GM19452 (cell line): Measurements from ENCODE around the gene COL1A2.

Experiments
- ATAC-seq: cut with Tn5 transposase; IDR thresholded peaks from one replicate; pipeline ENCODE4 v1.9.1; 2021; ENCODE audit not compliant: unreplicated experiment

Gene COL1A2

DNA sequence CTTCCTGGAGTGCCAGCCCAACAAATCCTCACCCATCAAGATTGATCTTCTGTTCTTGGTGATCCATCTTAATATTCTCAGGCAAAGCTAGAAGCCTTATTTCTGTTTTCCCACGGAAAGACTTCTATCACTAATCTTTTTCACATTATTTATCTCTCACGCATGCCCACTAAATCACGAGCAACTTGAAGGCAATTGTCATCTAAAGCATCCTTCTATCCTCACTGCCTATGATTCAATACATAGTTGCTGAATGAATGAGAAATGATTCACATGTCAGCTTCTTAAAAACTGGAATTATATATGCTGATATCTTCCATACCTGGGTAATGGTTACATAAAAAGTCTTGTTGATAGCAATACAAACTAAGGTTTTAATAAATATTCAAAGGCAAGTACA, 12.6 kb upstream of the COL1A2 start:
- no peak for ATAC-seq

DNA sequence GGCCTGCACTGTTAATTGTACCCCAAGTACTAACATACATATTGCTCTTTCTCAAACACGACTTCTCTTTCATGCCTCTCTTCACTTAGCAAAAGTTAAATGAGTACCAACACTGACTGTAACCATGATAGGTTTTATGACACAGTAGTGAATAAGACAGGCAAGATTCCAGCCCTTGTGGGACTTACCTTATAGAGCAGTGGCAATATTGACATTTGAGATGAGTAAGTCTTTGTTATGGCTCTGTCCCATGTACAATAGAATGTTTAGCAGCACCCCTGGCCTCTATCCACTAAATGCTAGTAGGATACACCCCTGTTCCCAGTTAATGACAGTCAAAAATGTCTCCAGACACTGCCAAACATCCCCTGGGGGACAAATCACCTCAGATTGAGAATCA, 11.9 kb upstream of the COL1A2 start:
- no peak for ATAC-seq

DNA sequence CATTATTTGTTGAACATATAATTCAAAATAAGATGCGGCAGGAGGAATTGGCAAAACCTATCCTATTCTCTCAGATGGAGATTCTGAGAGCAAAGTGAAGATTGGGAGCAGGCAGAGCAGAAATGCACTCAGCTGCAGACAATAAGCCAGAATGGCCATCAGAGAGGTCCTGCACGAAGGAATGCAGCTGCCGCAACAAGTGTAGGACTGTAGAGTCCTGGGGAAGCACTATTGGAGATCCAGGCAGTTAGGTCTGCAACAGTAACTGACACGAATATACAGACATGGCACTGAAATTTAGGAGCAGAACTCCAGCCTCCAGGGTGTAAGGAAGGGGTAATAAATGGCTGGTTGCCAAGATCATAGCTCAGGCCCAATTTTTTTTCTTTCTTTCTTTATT, 10.4 kb upstream of the COL1A2 start:
- ATAC-seq: no peak

DNA sequence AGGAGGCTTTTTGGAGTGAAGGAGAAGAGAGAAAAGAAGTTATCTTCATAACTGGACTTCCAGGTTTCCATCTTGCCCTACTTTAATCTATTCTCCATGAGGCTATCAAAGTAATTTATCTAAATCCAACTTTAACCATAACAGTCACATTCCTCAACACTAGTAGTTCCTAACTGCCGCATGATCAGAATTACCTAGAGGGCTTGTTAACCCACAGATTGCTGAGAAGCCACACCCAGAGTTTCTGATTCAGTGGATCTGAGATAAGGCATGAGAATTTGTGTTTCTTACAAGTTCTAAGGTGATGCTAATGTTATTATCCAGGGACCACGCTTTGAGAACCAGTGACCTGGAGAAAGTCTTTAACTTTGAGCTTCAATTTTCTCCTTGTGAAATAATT, 8.3 kb upstream of the COL1A2 start:
- ATAC-seq: no peak

DNA sequence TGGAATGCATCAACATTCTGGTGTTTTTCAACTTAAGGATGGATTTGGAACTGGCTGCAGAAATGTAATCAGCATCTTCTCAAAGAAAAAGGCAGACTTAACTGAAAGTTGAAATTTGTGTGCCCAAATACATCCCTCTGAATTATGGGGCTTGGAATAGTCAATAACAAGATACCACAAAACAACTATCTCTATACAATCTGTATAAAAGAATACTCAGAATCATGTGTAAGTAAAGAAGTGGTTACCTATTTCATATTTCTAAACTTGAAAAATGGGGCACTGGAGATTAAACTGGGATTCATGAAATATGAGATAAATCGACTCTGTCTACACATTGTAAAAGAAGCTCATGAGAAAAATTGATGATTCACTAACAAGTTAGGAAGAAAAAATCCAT, 6.2 kb upstream of the COL1A2 start:
- no peak for ATAC-seq

DNA sequence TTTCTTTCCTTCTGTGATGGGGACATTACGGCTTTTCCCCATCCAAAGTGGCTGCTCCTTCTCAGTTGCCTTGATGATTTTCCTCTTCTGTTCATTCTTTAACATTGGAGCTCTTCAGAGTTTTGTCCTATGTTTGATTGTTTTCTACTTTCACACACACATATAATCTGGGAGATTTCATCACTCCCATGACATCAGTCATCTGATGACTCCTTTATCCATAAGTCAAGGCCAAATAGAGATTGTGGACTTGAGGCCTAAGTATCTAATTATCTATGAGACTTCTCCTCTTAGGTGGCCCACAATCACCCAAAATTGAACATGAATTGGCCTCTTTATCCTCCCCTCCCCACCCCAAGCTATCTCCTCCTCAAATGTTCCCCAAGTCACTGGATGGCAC, 5.3 kb upstream of the COL1A2 start:
- no peak for ATAC-seq

DNA sequence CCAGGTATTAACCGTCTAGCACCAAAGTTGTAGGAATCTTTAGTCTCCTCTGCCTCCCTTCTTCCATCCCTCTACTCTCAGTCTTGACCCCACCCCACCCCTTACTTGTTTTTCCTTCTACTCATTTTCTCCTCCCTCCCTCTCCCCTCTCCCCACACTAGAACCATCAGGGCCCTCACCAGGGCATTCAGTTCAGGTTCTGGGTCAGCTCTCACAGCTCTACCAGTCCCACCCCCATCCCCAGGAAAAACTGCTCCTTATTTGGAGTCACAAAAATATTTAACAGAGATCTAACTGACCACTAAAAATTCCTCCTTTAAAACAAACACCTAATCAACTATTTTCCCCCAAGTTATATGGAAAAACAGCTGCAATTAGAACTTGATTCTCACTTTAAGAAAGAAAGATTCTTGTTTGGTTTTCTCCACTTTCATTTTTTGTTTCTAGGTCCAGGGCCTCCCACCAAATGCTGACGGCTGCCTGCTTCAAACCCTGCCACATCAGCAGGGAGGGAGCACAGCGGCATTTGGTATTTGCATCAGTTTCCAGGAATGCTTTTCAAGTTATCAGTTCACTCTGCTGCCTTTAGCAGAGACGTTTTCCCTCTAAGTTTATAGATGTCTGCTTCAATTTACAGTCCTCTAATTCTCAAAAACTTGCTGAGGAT, 2.8 kb upstream of the COL1A2 start:
- no peak for ATAC-seq

DNA sequence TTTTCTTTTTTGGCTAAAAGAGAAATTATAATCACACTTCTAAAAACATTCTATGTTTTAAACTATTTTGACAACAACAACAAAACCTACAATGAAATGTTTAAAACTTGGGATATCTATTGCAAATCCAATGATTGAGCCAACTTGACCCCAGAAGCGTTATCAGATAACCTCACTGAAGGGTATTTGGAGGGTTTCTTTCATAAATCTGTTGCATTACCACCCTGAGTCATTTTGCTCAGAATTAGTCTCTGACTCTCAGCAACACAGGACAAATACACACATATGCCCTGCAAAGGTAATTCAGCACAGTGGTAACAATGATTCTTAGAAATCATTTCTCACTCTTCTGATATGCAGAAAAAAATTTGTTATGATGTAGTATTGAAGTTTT, 2.3 kb upstream of the COL1A2 start:
- no peak for ATAC-seq

DNA sequence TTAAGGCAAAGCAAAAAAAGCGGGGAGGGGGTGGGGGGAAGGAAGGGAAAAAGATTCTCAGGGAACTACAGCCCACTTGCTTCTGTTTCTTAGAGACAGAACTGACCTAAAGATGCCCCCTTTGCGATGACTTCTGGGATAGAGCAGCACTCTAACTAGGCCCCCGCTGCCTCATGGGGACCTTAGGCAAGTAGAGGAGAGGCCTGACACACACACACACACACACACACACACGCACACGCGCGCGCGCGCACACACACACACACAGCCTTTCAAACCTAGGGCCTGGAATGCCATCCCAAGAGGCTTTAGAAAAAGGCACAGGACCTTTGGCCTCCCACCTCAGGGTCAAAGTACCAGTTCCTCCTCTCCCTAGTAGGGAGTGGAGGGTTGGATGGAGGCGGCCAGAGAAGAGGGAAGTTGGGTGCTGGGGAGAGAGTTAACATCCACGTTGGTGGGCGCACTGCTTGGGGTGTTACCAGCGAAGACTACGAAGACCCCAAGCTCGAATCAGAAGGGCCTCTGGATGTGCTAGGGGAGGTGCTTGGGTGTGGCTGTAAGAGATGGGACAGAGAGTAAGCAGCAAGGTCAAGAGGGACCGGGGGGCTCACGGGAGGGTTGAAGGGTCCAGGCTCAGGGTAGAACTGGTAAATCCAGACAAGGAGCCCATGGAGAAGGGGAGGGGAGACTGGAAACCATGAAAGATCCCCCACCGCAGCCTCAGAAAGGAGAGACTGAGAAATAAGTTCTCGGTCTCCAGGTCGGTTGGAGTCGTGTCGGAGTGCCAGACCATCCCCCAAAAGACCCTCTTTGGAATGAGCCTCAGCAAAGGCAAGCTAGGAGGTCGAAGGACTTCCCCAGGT, 1.2 kb upstream of the COL1A2 start:
- ATAC-seq: no peak

DNA sequence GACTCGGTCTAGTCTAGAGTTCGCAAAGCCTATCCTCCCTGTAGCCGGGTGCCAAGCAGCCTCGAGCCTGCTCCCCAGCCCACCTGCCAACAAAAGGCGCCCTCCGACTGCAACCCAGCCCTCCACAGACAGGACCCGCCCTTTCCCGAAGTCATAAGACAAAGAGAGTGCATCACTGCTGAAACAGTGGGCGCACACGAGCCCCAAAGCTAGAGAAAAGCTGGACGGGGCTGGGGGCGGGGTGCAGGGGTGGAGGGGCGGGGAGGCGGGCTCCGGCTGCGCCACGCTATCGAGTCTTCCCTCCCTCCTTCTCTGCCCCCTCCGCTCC, 622 bp upstream of the COL1A2 start:
- ATAC-seq: no peak

DNA sequence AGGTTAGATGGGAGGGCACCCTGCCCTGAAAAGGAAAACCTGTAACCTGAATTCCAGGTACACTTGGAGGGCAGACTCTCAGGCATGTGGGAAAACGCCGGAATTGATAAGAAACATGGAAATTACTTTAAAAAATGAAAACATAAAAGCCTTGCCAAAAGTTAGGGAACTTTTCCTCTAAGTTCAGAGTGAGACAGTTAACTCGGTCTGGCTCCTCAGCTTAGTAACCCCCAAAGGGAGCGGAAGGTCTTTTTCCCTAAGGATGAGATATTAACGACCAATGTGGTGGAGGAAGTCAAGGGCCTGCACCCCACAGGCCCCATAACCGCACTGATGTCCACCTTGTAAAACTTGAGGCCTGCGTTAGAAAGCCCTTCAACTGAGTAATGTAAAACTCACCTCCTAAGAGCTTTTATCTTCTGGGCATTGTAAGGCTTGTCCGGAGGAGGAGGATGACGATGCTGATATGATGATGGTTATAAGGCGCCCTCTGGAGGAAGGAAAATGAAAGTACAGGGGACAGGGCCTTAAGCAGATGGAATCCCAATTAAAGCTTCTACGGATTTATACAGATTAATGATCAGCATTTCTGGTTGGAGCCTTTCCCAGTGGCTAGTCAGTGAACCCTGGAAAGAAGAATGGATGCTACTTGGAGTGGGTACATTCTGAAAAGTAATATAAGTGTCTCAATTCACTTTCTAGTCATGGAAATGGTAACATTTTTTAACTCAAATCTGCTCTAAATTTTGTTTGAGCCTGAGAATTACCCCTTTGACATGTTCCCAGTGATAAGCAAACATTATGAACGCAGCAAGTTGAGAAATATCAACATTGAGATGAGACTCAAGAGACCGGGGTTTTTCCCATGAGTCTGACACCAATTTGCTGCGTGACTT, 694 bp downstream of the COL1A2 start:
- peak; percentile 94 for ATAC-seq

DNA sequence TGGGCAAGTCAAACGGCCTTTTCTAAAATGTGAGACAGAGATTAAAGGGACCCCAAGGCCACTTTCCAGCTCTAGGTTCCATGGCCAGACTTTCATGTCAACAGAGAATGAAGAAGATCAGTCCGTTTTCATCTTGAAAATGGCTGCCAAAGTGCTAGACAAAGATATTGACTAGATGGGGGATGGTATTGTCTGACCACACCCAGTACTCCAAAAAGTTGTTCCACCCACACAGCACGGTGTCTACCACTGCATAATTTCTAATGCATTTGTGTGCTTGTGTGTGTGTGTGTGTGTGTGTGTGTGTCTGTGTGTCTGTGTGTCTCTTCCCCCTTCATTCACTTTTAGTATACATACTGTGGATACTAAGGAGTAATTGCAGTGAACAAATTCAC, 1.3 kb downstream of the COL1A2 start:
- ATAC-seq: no peak

DNA sequence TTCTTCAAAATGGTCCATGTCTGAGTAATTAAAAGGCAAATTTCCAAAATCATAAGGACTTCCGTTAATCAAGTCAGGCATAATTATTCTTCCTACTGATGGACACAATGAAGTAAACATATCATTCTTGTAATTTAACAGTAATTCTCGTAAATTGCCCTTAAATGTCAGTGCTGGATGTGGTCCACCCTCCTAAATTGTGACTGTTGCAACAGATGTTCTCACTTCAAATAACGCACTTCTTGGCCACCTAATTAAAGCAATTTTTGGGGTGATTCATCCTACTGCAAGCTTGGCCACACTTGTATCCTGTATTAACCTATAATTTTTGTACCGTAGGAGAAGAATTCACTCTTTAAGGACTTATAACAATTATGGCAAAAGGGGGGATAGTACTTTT, 1.9 kb downstream of the COL1A2 start:
- no peak for ATAC-seq

DNA sequence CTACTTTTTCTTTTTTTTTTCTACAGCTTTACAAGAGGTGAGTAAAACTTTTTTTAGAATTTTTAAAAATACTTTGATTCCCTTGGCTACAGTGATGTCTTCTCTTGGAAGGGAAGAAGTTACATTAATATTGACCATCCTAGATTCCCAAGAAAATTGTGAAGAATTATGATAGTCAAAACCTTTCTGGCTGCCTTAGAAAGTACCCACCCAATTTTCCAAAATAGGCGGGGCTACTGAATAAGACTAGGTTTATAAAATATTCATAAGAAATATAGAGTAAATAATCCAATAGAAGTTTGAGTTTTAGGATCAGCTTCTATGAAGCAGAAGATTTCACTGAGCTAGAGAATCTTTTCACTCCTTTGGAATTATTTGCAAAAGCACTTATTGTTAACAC, 3.0 kb downstream of the COL1A2 start:
- no peak for ATAC-seq

DNA sequence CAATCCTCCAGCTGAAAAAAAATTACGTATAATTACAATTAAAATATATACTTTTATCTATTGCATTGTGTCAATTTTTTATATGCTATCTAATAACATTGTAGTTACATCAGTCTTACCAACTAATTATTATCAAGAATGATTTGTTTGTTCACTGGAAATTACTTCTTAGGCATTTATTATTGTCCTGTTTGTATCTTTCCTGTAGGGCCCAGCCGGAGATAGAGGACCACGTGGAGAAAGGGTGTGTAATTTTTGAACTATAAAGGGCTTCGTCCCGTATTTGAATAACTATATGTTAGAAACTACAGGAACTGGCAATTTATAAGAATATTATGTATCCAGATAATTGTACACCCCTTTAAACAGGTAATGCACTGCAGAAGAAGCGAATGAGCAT, 4.1 kb downstream of the COL1A2 start:
- no peak for ATAC-seq

DNA sequence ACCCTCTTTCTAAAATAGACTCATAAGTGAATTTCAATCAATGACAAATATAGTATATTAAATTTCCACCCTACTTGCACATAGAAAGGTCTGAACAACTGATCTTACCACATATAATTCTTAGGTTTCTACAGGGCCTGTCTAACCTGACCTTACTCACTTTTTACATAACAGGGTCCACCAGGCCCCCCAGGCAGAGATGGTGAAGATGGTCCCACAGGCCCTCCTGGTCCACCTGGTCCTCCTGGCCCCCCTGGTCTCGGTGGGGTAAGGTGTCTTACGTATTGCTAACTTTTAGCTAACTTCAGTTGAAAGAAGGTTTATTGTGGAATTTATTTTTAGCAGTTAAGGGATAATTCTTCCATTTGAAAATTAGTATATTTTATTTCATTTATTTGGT, 5.3 kb downstream of the COL1A2 start:
- no peak for ATAC-seq

DNA sequence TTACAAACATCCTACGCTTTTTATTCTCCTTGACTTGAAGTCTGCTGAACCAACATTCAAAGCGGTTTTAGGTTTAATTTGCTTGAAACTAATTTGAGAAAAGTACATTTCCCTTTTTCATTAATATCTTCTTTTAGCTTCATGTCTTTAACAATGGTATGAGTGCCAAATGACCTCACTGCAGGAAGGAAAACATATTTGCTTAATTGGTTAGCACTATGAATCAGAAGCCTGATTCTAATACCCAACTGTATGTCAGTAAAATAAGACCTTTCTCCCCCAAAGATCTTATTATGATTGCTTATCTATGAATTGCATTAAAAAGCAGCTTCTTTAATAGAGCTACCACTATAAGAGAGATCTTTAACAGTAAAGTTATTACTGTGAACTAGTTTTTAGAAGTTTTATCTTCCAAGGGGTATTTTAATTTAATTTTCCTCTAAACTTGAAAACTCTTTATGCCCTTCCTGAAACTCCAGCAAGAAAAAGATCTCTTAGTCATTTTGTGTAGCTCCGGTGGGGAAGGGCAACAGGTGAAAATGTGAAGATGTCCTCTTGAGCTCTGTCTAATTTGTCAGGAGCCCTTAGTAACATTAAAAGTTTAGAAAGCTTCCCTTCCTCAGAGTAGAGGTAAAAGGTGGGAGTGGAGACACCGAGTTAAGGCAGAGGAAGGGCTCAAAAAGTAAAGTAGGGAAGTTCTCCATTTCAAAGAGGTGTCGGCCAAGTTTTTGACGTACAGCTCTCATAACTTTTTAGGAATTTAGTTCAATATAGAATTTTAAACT, 6.1 kb downstream of the COL1A2 start:
- ATAC-seq: no peak

DNA sequence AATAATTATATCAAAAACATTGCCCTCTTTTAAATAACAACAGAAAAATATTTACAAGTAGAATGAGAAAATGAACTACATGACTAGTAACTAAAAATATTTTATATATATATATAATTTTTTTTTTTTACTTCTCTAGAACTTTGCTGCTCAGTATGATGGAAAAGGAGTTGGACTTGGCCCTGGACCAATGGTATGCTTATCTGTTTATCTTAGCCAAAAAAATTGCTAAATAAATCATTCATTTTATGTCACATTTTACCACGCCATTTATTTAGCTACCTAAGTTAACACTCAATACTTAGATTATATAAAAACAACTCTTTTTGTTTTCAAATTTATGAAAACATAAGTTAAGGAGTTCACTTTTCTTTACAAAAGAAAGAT, 6.7 kb downstream of the COL1A2 start:
- ATAC-seq: no peak

DNA sequence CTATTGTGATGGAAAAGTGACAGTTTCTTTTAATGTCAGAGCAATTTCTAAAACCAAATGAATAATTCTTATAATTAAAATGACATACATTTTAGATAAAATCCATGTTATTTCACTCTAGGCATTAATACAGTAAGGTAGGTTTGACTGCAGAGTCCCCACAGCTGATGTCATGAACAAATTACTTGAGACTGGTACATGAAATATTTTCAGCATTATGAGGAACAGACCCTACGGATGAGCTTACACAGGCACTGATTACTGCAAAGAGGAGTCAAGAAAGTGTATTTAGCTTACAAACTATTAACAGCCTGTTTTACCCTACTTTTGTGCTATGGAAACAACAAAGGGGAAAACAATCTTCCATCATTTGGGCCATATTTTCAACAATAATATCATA, 8.9 kb downstream of the COL1A2 start:
- ATAC-seq: no peak

DNA sequence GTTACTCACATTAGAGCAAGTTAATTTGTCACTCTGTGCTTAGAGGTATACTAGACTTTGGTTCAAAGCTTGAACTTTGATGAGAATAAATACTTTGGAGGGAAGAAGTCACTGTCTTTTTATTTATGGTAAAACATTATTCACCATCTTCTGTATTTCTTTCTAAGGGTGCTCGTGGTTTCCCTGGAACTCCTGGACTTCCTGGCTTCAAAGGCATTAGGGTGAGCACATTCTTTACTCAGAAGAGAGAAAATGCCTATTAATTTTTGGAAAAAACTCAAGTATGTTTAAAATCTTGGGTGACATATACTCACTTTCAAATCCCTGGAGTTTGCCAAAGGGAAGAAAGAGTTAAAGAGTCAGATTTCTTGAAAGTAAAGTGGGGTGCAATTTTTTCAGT, 10.8 kb downstream of the COL1A2 start:
- ATAC-seq: no peak

DNA sequence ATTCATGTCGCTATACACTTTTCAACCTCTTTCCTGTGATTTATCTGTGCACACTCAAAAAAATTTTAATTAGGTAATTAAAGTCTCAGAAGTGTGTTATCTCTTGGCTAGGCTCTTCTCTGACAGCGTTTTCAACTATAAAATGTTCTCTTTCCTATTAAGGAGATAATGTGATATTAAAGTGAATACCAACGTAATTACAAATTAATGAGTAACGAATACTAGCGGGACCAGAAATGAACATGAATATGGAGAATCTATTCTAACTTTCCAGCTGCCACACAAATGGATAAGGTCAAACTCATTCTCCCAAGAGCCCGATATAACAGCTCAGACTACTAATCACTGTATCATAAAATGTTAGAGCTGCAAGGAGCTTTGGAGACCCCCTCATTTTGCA, 12.0 kb downstream of the COL1A2 start:
- ATAC-seq: no peak
